Astrocyte (in vitro differentiated cells and primary cell): ENCODE measurements around the gene RALGPS2. TPM values are rescaled to one million over a fixed set of nuclear protein-coding genes. Genes with fewer than 3 reads are reported as not detected.

Source experiments
- DNase-seq: peaks from one replicate; pipeline ENCODE4 v3.0.0-alpha.2; 2010; ENCODE audit warnings: low read depth
- FAIRE-seq: peaks from 2 replicates; lab custom pipeline; 2011; peaks lifted over from hg19 to GRCh38; lab: Jason Lieb, UNC
- H2AFZ ChIP-seq: 2 replicates; pipeline ENCODE4 v1.6.0; 2012; ENCODE audit warnings: low read depth, low read length, inconsistent platforms
- H3K27ac ChIP-seq: 2 replicates; pipeline ENCODE4 v1.5.1; 2011; ENCODE audit warnings: low read depth, low read length, inconsistent platforms
- H3K27me3 ChIP-seq: 2 replicates; pipeline ENCODE4 v1.6.0; 2011; ENCODE audit warnings: low read length, inconsistent platforms; ENCODE audit not compliant: insufficient read depth
- H3K36me3 ChIP-seq: 2 replicates; pipeline ENCODE4 v1.5.1; 2011; ENCODE audit warnings: low read length, inconsistent platforms; ENCODE audit not compliant: insufficient read depth
- H3K4me1 ChIP-seq: 2 replicates; pipeline ENCODE4 v1.5.1; 2011; ENCODE audit warnings: low read length, inconsistent platforms; ENCODE audit not compliant: insufficient read depth
- H3K4me2 ChIP-seq: 2 replicates; pipeline ENCODE4 v1.6.0; 2012; ENCODE audit warnings: low read length, inconsistent platforms
- H3K4me3 ChIP-seq: 2 replicates; pipeline ENCODE4 v1.5.1; 2011; ENCODE audit warnings: low read depth, mild to moderate bottlenecking, low read length, inconsistent platforms; ENCODE audit not compliant: insufficient read depth
- H3K79me2 ChIP-seq: 2 replicates; pipeline ENCODE4 v1.6.0; 2012; ENCODE audit warnings: mild to moderate bottlenecking, low read length, inconsistent platforms; ENCODE audit not compliant: insufficient read depth
- H3K9ac ChIP-seq: 2 replicates; pipeline ENCODE4 v1.6.0; 2012; ENCODE audit warnings: mild to moderate bottlenecking, low read length, inconsistent platforms
- H3K9me3 ChIP-seq: 2 replicates; pipeline ENCODE4 v1.5.1; 2012; ENCODE audit warnings: low read depth, mild to moderate bottlenecking, low read length, inconsistent platforms; ENCODE audit not compliant: insufficient read depth
- H4K20me1 ChIP-seq: 2 replicates; pipeline ENCODE4 v1.6.0; 2012; ENCODE audit warnings: low read length, inconsistent platforms; ENCODE audit not compliant: insufficient read depth
- H3K27ac Mint-ChIP-seq: one replicate; pipeline ENCODE4 v1.8.0; 2021; ENCODE audit warnings: mild to moderate bottlenecking, mixed read lengths; ENCODE audit not compliant: unreplicated experiment
- H3K27me3 Mint-ChIP-seq: one replicate; pipeline ENCODE4 v1.8.0; 2021; ENCODE audit warnings: low read depth, mixed read lengths; ENCODE audit not compliant: unreplicated experiment
- H3K36me3 Mint-ChIP-seq: one replicate; pipeline ENCODE4 v1.8.0; 2021; ENCODE audit warnings: low read depth, mixed read lengths; ENCODE audit not compliant: unreplicated experiment
- H3K4me1 Mint-ChIP-seq: one replicate; pipeline ENCODE4 v1.8.0; 2021; ENCODE audit warnings: low read depth, mixed read lengths; ENCODE audit not compliant: unreplicated experiment
- H3K4me3 Mint-ChIP-seq: one replicate; pipeline ENCODE4 v1.8.0; 2021; ENCODE audit warnings: mild to moderate bottlenecking, moderate library complexity, mixed read lengths; ENCODE audit not compliant: unreplicated experiment
- H3K9me3 Mint-ChIP-seq: one replicate; pipeline ENCODE4 v1.8.0; 2021; ENCODE audit warnings: mild to moderate bottlenecking, mixed read lengths; ENCODE audit not compliant: unreplicated experiment
- EZH2 ChIP-seq: IDR thresholded peaks from 2 replicates; pipeline ENCODE4 v1.6.1; 2012; ENCODE audit warnings: mild to moderate bottlenecking, low read length, inconsistent platforms; ENCODE audit not compliant: insufficient read depth
- total RNA-seq: library from RNA; stranded (reverse); gene quantifications from 2 replicates; pipeline ENCODE4 v1.2.1, GENCODE V29; 2021
- TF ChIP-seq, protein P1 (sequence below): IDR thresholded peaks from 2 replicates; pipeline ENCODE4 v1.5.1; 2011; ENCODE audit warnings: low read depth, mild to moderate bottlenecking, inconsistent platforms, low read length, moderate library complexity; ENCODE audit not compliant: insufficient read depth

The RALGPS2 gene
- total RNA-seq, 1 donor from 2014 or later, result 33.6 TPM

DNA sequence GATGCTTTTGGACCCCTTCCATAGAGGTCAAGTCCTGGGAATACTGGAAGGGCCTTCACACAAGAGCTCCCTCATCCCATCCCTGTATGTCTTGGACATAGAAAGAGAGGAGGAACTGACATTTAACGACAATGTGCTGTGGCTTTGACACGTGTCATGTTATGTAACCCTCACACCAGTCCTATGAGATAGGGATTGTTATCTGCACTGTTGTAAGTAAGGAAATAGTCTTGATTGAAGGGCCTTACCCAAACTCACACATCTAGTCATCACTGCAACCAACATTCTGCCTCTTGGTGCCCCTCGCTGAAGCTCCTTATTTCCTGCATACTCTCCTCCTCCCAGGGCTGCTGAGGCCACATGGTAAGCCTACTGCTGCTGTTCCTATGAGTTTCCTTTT is 209.5 kb downstream of the RALGPS2 start:
- DNase-seq (no peak), FAIRE-seq (no peak)
- H3K27me3 Mint-ChIP-seq, result peaks cover 10% of the 10 kb centered on the region
- Histone ChIP-seq H3K36me3 (no peaks in the 10 kb centered on the region), H3K27ac (no peak overlapping the region), H4K20me1 (no peaks in the 10 kb centered on the region), H3K4me1 (peaks cover 14% of the 10 kb centered on the region), H3K4me3 (no peak overlapping the region), H2AFZ (no peak overlapping the region), H3K9me3 (no peaks in the 10 kb centered on the region), H3K4me2 (no peak overlapping the region), H3K79me2 (no peaks in the 10 kb centered on the region), H3K27me3 (no peaks in the 10 kb centered on the region), H3K9ac (no peak overlapping the region)
- H3K9me3 Mint-ChIP-seq, result no peaks in the 10 kb centered on the region
- no peak overlapping the region for H3K4me3 Mint-ChIP-seq
- TF ChIP-seq, protein P1, sequence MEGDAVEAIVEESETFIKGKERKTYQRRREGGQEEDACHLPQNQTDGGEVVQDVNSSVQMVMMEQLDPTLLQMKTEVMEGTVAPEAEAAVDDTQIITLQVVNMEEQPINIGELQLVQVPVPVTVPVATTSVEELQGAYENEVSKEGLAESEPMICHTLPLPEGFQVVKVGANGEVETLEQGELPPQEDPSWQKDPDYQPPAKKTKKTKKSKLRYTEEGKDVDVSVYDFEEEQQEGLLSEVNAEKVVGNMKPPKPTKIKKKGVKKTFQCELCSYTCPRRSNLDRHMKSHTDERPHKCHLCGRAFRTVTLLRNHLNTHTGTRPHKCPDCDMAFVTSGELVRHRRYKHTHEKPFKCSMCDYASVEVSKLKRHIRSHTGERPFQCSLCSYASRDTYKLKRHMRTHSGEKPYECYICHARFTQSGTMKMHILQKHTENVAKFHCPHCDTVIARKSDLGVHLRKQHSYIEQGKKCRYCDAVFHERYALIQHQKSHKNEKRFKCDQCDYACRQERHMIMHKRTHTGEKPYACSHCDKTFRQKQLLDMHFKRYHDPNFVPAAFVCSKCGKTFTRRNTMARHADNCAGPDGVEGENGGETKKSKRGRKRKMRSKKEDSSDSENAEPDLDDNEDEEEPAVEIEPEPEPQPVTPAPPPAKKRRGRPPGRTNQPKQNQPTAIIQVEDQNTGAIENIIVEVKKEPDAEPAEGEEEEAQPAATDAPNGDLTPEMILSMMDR, result no peak
- TF ChIP-seq EZH2, result no peak
- peaks cover 8% of the 10 kb centered on the region for H3K4me1 Mint-ChIP-seq
- H3K27ac Mint-ChIP-seq, result no peak overlapping the region
- peaks cover 4% of the 10 kb centered on the region for H3K36me3 Mint-ChIP-seq

DNA sequence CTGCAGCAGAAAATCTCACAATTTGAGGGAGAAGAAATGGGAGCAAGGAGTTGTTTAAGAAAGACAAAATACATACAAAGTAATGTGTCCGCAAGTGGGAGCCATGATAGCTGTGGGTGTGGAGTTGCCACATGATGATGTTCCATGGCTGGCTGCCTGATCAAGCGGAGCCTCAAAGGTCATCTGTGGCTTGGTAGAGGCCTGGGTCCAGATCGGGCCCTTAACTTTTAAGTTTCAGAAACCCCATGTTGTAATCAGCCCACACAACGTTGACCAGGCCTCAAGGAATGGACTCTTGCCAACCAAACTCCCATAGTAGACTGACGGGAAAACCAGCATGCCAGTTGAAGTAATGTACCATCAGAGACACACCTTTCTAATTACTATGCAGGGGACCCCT is 210.6 kb downstream of the RALGPS2 start:
- no peak for DNase-seq
- no peaks in the 10 kb centered on the region for H4K20me1 ChIP-seq
- no peak overlapping the region for H3K9ac ChIP-seq
- peaks cover 4% of the 10 kb centered on the region for H3K36me3 Mint-ChIP-seq
- H3K9me3 Mint-ChIP-seq, result no peaks in the 10 kb centered on the region
- peaks cover 14% of the 10 kb centered on the region for H3K4me1 ChIP-seq
- H3K79me2 ChIP-seq, result no peaks in the 10 kb centered on the region
- no peak overlapping the region for H3K4me3 Mint-ChIP-seq
- no peak overlapping the region for H3K4me3 ChIP-seq
- no peak for FAIRE-seq
- no peaks in the 10 kb centered on the region for H3K36me3 ChIP-seq
- H3K27me3 Mint-ChIP-seq, result peaks cover 10% of the 10 kb centered on the region
- no peak overlapping the region for H3K27ac Mint-ChIP-seq
- H3K4me1 Mint-ChIP-seq, result peaks cover 8% of the 10 kb centered on the region
- H2AFZ ChIP-seq, result no peak overlapping the region
- H3K9me3 ChIP-seq, result no peaks in the 10 kb centered on the region
- no peaks in the 10 kb centered on the region for H3K27me3 ChIP-seq
- no peak overlapping the region for H3K27ac ChIP-seq
- no peak overlapping the region for H3K4me2 ChIP-seq
- TF ChIP-seq, protein P1, result no peak

GRCh38 chr1:178937695-178938094 is 212.7 kb downstream of the RALGPS2 start:
- no peak overlapping the region for H3K9ac ChIP-seq
- H3K27me3 ChIP-seq, result no peaks in the 10 kb centered on the region
- H3K79me2 ChIP-seq, result no peaks in the 10 kb centered on the region
- Mint-ChIP-seq H3K4me3 (no peak overlapping the region), H3K4me1 (peaks cover 8% of the 10 kb centered on the region), H3K27ac (no peak overlapping the region), H3K9me3 (no peaks in the 10 kb centered on the region), H3K27me3 (peaks cover 10% of the 10 kb centered on the region), H3K36me3 (peaks cover 4% of the 10 kb centered on the region)
- H3K4me3 ChIP-seq, result no peak overlapping the region
- H2AFZ ChIP-seq, result no peak overlapping the region
- peaks cover 24% of the 10 kb centered on the region for H3K4me1 ChIP-seq
- no peaks in the 10 kb centered on the region for H3K9me3 ChIP-seq
- FAIRE-seq, result no peak
- TF ChIP-seq, protein P1, result no peak
- TF ChIP-seq EZH2, result no peak
- DNase-seq, result no peak
- H3K27ac ChIP-seq, result no peak overlapping the region
- H3K4me2 ChIP-seq, result no peak overlapping the region
- no peaks in the 10 kb centered on the region for H3K36me3 ChIP-seq
- no peaks in the 10 kb centered on the region for H4K20me1 ChIP-seq
